Fibroblast of mammary gland (primary cell): ENCODE measurements around the gene SERPINE3.

ENCODE experiments used
- DNase-seq: peaks from one replicate; pipeline ENCODE4 v3.0.0-alpha.2; 2010; ENCODE audit warnings: low read depth
- H3K4me3 ChIP-seq: 2 replicates; pipeline ENCODE4 v1.5.1; 2011; ENCODE audit warnings: low read depth, mild to moderate bottlenecking, low read length, moderate library complexity; ENCODE audit not compliant: control insufficient read depth
- TF ChIP-seq, protein P1 (sequence below): conservative IDR thresholded peaks from 2 replicates; pipeline ENCODE4 v1.5.1; 2011; ENCODE audit warnings: low read depth, low read length, inconsistent platforms; ENCODE audit not compliant: control insufficient read depth, insufficient read depth

SERPINE3 gene

DNA sequence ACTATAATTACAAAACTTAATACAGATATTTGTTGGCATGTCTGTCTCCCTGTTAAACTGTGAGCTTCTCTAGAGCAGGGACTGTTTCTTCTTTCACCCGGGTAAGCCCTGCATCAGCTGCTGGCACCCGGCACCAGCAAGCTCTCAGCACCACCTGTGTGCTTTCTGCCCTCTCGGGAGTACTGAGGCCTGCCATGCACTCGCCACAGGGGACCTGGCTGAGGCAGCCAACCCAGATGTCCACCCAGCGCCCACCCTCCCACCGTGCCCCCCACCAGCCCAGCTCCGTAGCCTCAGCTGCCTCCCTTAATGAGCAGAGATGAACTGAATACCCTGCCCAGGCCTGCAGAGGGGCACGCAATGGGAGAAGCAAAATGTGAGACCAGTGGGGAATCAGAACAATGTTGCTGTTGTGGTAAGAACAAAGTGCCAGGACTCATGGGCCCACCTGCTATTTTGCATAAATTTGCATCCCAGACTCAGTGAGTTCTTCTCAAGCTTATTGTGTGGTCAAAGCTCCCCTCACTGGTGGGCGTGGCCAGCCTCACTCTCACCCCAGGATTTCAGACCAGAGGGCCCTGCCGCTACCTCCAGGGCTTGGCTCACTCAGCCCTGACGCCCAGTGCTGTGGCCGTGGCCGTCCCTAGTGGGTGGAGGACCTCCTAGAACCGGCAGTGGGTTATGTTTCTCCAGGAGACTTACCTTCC lies 14.6 kb upstream of the SERPINE3 start:
- DNase-seq = no peak
- TF ChIP-seq, protein P1, sequence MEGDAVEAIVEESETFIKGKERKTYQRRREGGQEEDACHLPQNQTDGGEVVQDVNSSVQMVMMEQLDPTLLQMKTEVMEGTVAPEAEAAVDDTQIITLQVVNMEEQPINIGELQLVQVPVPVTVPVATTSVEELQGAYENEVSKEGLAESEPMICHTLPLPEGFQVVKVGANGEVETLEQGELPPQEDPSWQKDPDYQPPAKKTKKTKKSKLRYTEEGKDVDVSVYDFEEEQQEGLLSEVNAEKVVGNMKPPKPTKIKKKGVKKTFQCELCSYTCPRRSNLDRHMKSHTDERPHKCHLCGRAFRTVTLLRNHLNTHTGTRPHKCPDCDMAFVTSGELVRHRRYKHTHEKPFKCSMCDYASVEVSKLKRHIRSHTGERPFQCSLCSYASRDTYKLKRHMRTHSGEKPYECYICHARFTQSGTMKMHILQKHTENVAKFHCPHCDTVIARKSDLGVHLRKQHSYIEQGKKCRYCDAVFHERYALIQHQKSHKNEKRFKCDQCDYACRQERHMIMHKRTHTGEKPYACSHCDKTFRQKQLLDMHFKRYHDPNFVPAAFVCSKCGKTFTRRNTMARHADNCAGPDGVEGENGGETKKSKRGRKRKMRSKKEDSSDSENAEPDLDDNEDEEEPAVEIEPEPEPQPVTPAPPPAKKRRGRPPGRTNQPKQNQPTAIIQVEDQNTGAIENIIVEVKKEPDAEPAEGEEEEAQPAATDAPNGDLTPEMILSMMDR = no peak
- H3K4me3 ChIP-seq = no peak overlapping the region

DNA sequence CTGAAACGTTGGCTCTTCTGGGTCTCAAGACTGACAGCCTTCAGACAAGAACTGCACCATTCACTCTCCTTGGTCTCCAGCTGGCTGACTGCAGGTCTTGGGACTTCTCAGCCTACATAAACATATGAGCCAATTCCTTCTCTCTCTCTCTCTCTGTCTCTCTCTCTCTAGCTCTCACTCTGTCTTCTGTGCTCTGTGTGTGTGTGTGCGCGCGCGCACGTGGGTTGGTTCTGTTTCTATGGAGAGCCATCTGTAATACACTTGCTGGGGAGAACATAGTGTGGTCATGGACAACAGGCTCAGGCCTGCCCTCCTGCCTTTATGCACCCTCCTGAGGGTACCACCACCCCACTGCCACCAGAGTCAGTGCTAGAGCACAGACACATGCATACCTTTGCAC lies 13.7 kb upstream of the SERPINE3 start:
- H3K4me3 ChIP-seq = no peak overlapping the region
- DNase-seq = no peak
- TF ChIP-seq, protein P1 = no peak

DNA sequence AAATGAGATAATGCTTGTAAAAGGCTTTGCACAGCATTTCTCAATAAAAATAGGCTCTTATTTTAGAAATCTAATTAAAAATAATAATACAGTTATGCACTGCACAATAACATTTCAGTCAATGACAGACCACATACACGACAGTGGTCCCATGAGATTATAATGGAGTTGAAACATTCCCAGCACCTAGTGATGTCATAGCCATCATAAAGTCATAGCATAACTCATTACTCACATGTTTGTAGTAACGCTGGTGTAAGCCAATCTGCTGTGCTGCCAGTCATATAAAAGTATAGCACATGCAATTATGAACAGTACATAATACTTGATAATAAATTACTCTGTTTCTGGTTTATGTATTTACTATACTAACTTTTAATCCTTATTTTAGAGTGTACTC lies 12.7 kb upstream of the SERPINE3 start:
- H3K4me3 ChIP-seq = no peak overlapping the region
- peak; percentile 31 for DNase-seq
- TF ChIP-seq, protein P1 = no peak

DNA sequence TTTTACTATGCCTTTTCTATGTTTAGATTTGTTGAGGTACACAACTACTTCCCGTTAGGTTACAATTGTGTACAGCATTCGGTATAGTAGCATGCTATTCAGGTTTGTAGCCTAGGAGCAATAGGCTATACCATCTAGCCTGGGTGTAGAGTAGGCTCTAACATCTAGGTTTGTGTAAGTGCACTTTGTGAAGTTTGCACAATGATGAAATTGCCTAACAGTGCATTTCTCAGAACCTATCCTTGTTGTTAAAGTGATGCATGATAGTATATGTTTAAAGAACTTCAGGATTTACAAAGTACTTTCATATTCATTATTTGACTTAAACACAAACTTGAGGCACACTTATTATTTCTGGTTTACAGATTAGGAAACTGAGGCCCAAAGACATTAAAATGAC lies 11.5 kb upstream of the SERPINE3 start:
- DNase-seq = no peak
- H3K4me3 ChIP-seq = no peak overlapping the region
- TF ChIP-seq, protein P1 = no peak

DNA sequence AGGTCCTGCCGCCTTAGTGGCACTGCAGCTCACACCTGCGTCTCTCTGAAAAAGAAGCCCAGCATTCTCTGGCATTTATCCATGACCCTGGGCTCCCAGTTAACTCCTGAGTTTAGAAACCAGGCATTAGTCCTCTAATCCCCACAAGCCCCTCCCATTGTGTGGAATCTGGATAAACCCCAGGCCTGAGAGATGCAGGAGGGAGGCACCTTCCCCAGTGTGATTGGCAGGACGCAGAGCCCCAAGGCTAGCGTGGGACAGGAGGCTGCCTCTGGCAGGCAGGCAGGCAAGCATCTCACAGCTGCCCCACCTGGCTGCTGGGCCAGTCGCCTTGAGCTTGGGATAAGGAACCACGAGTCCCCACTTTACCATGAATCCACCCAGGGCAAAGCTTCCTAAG lies 11.0 kb upstream of the SERPINE3 start:
- no peak for DNase-seq
- TF ChIP-seq, protein P1 = no peak
- no peak overlapping the region for H3K4me3 ChIP-seq

DNA sequence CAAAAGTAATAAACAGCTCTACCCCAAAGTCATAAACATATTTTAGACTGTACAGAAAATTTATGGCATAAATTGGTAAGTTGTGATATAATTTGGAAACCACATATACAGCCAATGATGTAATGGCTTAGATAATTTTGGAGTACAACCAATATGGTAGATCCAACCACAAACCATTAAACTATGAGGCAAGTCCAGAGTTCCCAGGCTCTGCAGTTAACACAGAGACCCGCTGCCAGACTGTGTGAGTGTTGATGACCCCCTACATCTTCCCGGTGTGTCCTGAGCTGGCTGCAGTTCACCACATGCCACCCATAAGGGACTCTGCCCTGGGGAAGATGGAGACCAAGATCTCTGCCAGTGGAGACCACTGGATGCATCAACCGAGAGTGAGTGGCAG lies 9.9 kb upstream of the SERPINE3 start:
- TF ChIP-seq, protein P1 = no peak
- no peak for DNase-seq

DNA sequence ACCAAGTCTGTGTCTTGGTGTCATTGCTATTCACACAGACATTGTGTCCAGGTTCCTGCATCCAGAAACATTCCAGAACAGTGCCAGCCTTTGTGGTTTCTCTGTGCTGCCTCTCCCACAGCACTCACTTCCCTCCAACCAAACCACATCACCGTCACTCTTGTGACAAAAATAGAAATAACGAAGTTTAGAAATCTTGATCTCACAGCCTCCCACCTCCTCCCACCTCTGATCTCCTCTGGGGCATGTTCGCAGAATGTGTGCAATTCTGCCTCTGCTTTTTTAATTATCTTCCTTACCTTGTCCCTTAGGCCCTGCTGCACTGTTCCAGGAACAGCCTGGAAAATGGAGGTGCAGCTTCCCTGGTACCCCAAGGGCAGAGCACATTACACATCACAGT lies 8.7 kb upstream of the SERPINE3 start:
- no peak overlapping the region for H3K4me3 ChIP-seq
- peak; percentile 49 for DNase-seq
- TF ChIP-seq, protein P1 = no peak

More for the DNA sequence above, 9.9 kb upstream of the SERPINE3 start:
- H3K4me3 ChIP-seq = no peak overlapping the region
